GM12878 (cell line): ENCODE results near the gene TECR. TPM values are rescaled to one million over a fixed set of nuclear protein-coding genes. Genes with fewer than 3 reads are reported as not detected.

ENCODE experiments used
- ATAC-seq: fragments of 200-7000 bp; cut with Tn5 transposase; 3 replicates; pipeline ENCODE4 v1.9.1; 2020; ENCODE audit warnings: mild to moderate bottlenecking, moderate library complexity
- BruUV-seq: library from RNA; stranded (reverse); fragments of 400-500 nt; replicated peaks from 2 replicates; lab custom pipeline; 2021; lab: Mats Ljungman, UMichigan
- CTCF ChIA-PET: fragments of 300-600 bp; sonication (Branson Sonifier 250); formaldehyde crosslinking; extraction: SDS; loops from one replicate; lab custom pipeline; 2021; ENCODE audit warnings: inconsistent platforms; lab: Yijun Ruan, JAX
- POLR2A ChIA-PET: fragments of 350-600 bp; formaldehyde crosslinking; extraction: SDS; loops from one replicate; lab custom pipeline; 2021; ENCODE audit warnings: inconsistent platforms; lab: Charles Lee
- RAD21 ChIA-PET: fragments of 300-600 bp; sonication (Branson Sonifier 250); formaldehyde crosslinking; loops from one replicate; lab custom pipeline; 2023; ENCODE audit warnings: antibody characterized with exemption; ENCODE audit not compliant: unreplicated experiment; lab: Charles Lee
- SMC1A ChIA-PET: fragments of 300-600 bp; sonication (Branson Sonifier 250); formaldehyde crosslinking; loops from one replicate; lab custom pipeline; 2023; ENCODE audit not compliant: unreplicated experiment, uncharacterized antibody; lab: Charles Lee
- DNase-seq: peaks from one replicate; pipeline ENCODE4 v3.0.0-alpha.2; 2011; ENCODE audit warnings: low read depth, low spot score
- FAIRE-seq: peaks from 3 replicates; lab custom pipeline; 2011; peaks lifted over from hg19 to GRCh38; lab: Jason Lieb, UNC
- H2AFZ ChIP-seq: 2 replicates; pipeline ENCODE4 v1.6.0; 2011; ENCODE audit warnings: low read depth, low read length, control low read depth; ENCODE audit not compliant: control insufficient read depth
- H3K27ac ChIP-seq: 2 replicates; pipeline ENCODE4 v1.5.1; 2011; ENCODE audit warnings: control low read depth; ENCODE audit not compliant: control insufficient read depth, insufficient read depth
- H3K27me3 ChIP-seq, 2 experiments: replicated peaks in 1 of 2; 2 replicates each; pipeline versions ENCODE4 v1.6.0 to v1.6.1; 2011; ENCODE audit warnings: low read length in 1 of 2; ENCODE audit not compliant: control insufficient read depth in 2 of 2, insufficient read depth in 2 of 2
- H3K36me3 ChIP-seq, 2 experiments: 2 replicates each; pipeline ENCODE4 v1.5.1; 2011; ENCODE audit warnings: low read length in 1 of 2; ENCODE audit not compliant: control insufficient read depth in 2 of 2, insufficient read depth in 2 of 2
- H3K4me1 ChIP-seq: 2 replicates; pipeline ENCODE4 v1.6.1; 2011; ENCODE audit warnings: mild to moderate bottlenecking, low read length, moderate library complexity, mixed read lengths; ENCODE audit not compliant: control insufficient read depth, insufficient read depth
- H3K4me2 ChIP-seq: 2 replicates; pipeline ENCODE4 v1.6.0; 2011; ENCODE audit warnings: control low read depth; ENCODE audit not compliant: control insufficient read depth, insufficient read depth
- H3K4me3 ChIP-seq: fragments of 200-600 bp; sonication (generic); 2 replicates; pipeline ENCODE4 v1.5.1; 2016
- H3K79me2 ChIP-seq: 2 replicates; pipeline ENCODE4 v1.6.0; 2011; ENCODE audit warnings: low read length; ENCODE audit not compliant: control insufficient read depth, insufficient read depth
- H3K9ac ChIP-seq: 2 replicates; pipeline ENCODE4 v1.8.0; 2011; ENCODE audit warnings: low read length, control low read depth, mixed read lengths; ENCODE audit not compliant: control insufficient read depth, insufficient read depth
- H3K9me3 ChIP-seq: replicated peaks from 3 replicates; pipeline ENCODE4 v1.5.1; 2011; ENCODE audit warnings: mild to moderate bottlenecking, low read length; ENCODE audit not compliant: control insufficient read depth, insufficient read depth
- H4K20me1 ChIP-seq: 2 replicates; pipeline ENCODE4 v1.6.0; 2011; ENCODE audit not compliant: control insufficient read depth, insufficient read depth
- BCL3 ChIP-seq: IDR thresholded peaks from 2 replicates; pipeline ENCODE4 v1.6.1; 2011; ENCODE audit warnings: borderline replicate concordance, low read depth, mild to moderate bottlenecking, moderate library complexity, low read length; ENCODE audit not compliant: insufficient read depth, poor library complexity, severe bottlenecking
- CTCF ChIP-seq, 3 experiments: IDR thresholded peaks in 2 of 3; conservative IDR thresholded peaks in 1 of 3; 2 replicates each; pipeline ENCODE4 v1.5.1; 2011; ENCODE audit warnings: low read depth in 3 of 3, low read length in 3 of 3, mild to moderate bottlenecking in 3 of 3, control low read depth in 2 of 3, moderate library complexity in 2 of 3, inconsistent platforms in 1 of 3, mixed read lengths in 1 of 3; ENCODE audit not compliant: control insufficient read depth in 2 of 3, insufficient read depth in 1 of 3; ENCODE audit errors: extremely low read depth in 1 of 3
- IRF3 ChIP-seq: fragments of 450-650 bp; IDR thresholded peaks from 2 replicates; pipeline ENCODE4 v1.6.1; 2014; ENCODE audit warnings: mild to moderate bottlenecking
- WGBS: methylation state at CpG from one replicate; pipeline ENCODE4 v1.1.6; 2016; ENCODE audit warnings: low lambda C conversion rate; ENCODE audit not compliant: insufficient replicate concordance, insufficient coverage; ENCODE audit errors: missing lambda C conversion rate; 5-methylcytosine and 5-hydroxymethylcytosine counted together
- in situ Hi-C: fragments of 300-500 bp; cut with MboI; formaldehyde crosslinking; loops from 9 replicates; pipeline ENCODE4 v1.14.3; 2018; ENCODE audit warnings: mixed read lengths
- intact Hi-C: fragments of 100-400 bp; cut with micrococcal nuclease; formaldehyde crosslinking; loops from one replicate; pipeline ENCODE4 v1.14.2; 2022; ENCODE audit not compliant: unreplicated experiment
- polyA plus RNA-seq, 11 experiments: library from polyadenylated mRNA; depleted of rRNA in 4 of 11; unstranded in 6 of 11; stranded (reverse) in 5 of 11; fragments of >200 nt; fragmentation: Nextera tagmentation in 4 of 11; fragmentation: Illumina TruSeq in 1 of 11; extraction: Ambion mirVana in 4 of 11; extraction: Trizol in 1 of 11; gene quantifications; 1 replicate in 1 of 11; 2 replicates in 10 of 11; pipeline versions ENCODE4 v1.2.1 to v1.2.3, GENCODE V29; 2011 to 2016; ENCODE audit warnings: inconsistent platforms in 2 of 11, missing spikeins in 2 of 11, low read depth in 1 of 11
- total RNA-seq, 4 experiments: library from RNA; depleted of rRNA in 3 of 4; stranded (reverse); fragments of >200 nt in 3 of 4; fragmentation: Illumina TruSeq in 1 of 4; extraction: Trizol in 1 of 4; gene quantifications; 2 replicates each; pipeline versions ENCODE4 v1.2.1 to v1.2.3, GENCODE V29; 2013 to 2021

TECR gene
- total and polyA plus RNA-seq, 10 of the 15 experiments (the other 5 are each of a cell fraction or from before 2014, with no cell fraction given) = 9.6 to 157 (median 64.2) TPM

GRCh38 chr19:14480700-14481079, 48.7 kb upstream of the TECR start:
- DNase-seq (no peak), FAIRE-seq (no peak), ATAC-seq (no peak; the same call in 2 of the 3 replicates)
- Histone ChIP-seq H3K9me3 (no peaks in the 10 kb centered on the region), H3K36me3 (no peaks in the 10 kb centered on the region; a peak in 1 of 4 replicates), H3K4me1 (no peaks in the 10 kb centered on the region; the same call in 1 of the 2 replicates), H3K4me2 (no peak overlapping the region), H3K9ac (no peak overlapping the region), H3K4me3 (no peak overlapping the region), H3K79me2 (no peaks in the 10 kb centered on the region), H4K20me1 (no peaks in the 10 kb centered on the region; the same call in 1 of the 2 replicates), H2AFZ (no peak overlapping the region), H3K27me3 (no peaks in the 10 kb centered on the region), H3K27ac (no peak overlapping the region)
- TF ChIP-seq BCL3 = no peak
- peak in 1 of 3 experiments; percentile 7; a peak in 1 of 6 replicates for TF ChIP-seq CTCF (IDR thresholded peaks at IDR 0.05 in 2 of 3, conservative IDR thresholded peaks at IDR 0.05 in 1 of 3; ENCODE audit: control insufficient read depth in 2 of 3, extremely low read depth in 1 of 3, insufficient read depth in 1 of 3, low read depth in 3 of 3, low read length in 3 of 3)
- no peak for TF ChIP-seq IRF3
- WGBS = 63% methylated on average over 5 of the region's 5 CpGs
- RAD21 ChIA-PET = interaction anchor here (0.6 to 1.2 kb wide), 3 partner anchors 40 to 224 kb away, joined by 3 to 5 read pairs (median 3); no protein-coding TSS in a partner anchor
- in situ Hi-C loops (no loop called here), intact Hi-C loops (loop anchor here (2.0 to 10.0 kb wide), 3 partner anchors 48 to 344 kb away; partner anchors contain the start of genes ADGRL1, ASF1B and PKN1)
- SMC1A ChIA-PET = interaction anchor here (1.1 to 2.3 kb wide), 3 partner anchors 49 to 117 kb away, joined by 3 to 10 read pairs (median 6); no protein-coding TSS in a partner anchor
- no TSS peak for BruUV-seq
- POLR2A ChIA-PET = no interaction called here
- CTCF ChIA-PET = interaction anchor here (0.6 to 5.1 kb wide), 28 partner anchors 8 to 600 kb away, joined by 3 to 42 read pairs (median 5); partner anchors contain the start of genes ASF1B, DDX39A, GIPC1 and PKN1
